HG02943 (cell line): ENCODE measurements around the gene RALA.

Experiments used
- ATAC-seq: cut with Tn5 transposase; IDR thresholded peaks from one replicate; pipeline ENCODE4 v1.9.1; 2021; ENCODE audit warnings: mild to moderate bottlenecking, low read depth, moderate library complexity; ENCODE audit not compliant: unreplicated experiment

Gene RALA

DNA sequence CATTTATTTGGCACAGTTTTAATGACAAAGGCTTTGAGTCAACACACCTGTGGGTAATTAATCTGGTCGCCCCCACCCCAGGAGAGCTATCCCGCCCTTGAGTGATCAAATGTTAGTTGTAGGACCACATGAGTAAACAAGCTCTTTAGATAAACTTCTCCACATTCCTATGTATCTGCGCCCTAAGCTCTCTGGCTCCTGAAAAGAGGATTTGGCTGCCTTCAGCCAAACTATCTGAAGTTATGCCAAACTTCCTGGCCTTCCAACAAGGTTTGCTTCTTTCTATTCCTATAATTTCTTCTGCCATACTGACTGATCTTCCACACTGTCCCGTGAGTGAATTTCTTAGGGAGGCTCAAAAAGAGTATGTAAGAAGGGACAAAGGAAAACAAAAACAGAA, 134.2 kb downstream of the RALA start:
- ATAC-seq = no peak
